ENCODE measurements around the gene RHBDL3. TPM values are rescaled to one million over a fixed set of nuclear protein-coding genes. Genes with fewer than 3 reads are reported as not detected.
"Not testable (repeated sequence)": the region's sequence is repeated elsewhere in the genome, so short reads cannot be mapped to it uniquely, and the experiment has no call there.

The RHBDL3 gene
- 1 to 10 TPM; 1.5 to 1.8 (median 1.5) TPM for polyA plus RNA-seq (ENCODE audit: insufficient read length in 4 of 4)

GRCh38 chr17:32265192-32265923 lies at the start of gene RHBDL3:
Gene RHBDL3, plus strand, starts transcription at chr17:32265832. Its CDS starts 358 bp downstream, at chr17:32266190.
- no peak for DNase-seq (ENCODE audit: low read depth in 4 of 4, low spot score in 3 of 4)

GRCh38 chr17:32222621-32223020 lies 43.0 kb upstream of the RHBDL3 start:
- DNase-seq (ENCODE audit: low read depth in 4 of 4, low spot score in 3 of 4) = no peak

GRCh38 chr17:32223703-32224102 lies 41.9 kb upstream of the RHBDL3 start:
- DNase-seq (ENCODE audit: low read depth in 4 of 4, low spot score in 3 of 4) = no peak

GRCh38 chr17:32226886-32227285 lies 38.7 kb upstream of the RHBDL3 start:
- no peak for DNase-seq (ENCODE audit: low read depth in 4 of 4, low spot score in 3 of 4)

- DNase-seq (ENCODE audit: low read depth in 4 of 4, low spot score in 3 of 4) = no peak
Observed at GRCh38 chr17:32227910-32228309, 37.7 kb upstream of the RHBDL3 start.

- DNase-seq (ENCODE audit: low read depth in 4 of 4, low spot score in 3 of 4) = no peak
Observed at GRCh38 chr17:32235588-32235987, 30.0 kb upstream of the RHBDL3 start.

- DNase-seq (ENCODE audit: low read depth in 4 of 4, low spot score in 3 of 4) = no peak
Observed at GRCh38 chr17:32239456-32239855, 26.2 kb upstream of the RHBDL3 start.

- DNase-seq (ENCODE audit: low read depth in 4 of 4, low spot score in 3 of 4) = no peak
Observed at GRCh38 chr17:32240750-32241149, 24.9 kb upstream of the RHBDL3 start.

GRCh38 chr17:32241640-32242039 lies 24.0 kb upstream of the RHBDL3 start:
- DNase-seq (ENCODE audit: low read depth in 4 of 4, low spot score in 3 of 4) = no peak

- DNase-seq (ENCODE audit: low read depth in 4 of 4, low spot score in 3 of 4) = no peak
Observed at GRCh38 chr17:32249475-32249874, 16.2 kb upstream of the RHBDL3 start.

- DNase-seq (ENCODE audit: low read depth in 4 of 4, low spot score in 3 of 4) = peak in 1 of 4 donors; percentile 50
Observed at GRCh38 chr17:32253117-32253611, 12.5 kb upstream of the RHBDL3 start.

GRCh38 chr17:32256012-32256700 lies 9.5 kb upstream of the RHBDL3 start:
- DNase-seq (ENCODE audit: low read depth in 4 of 4, low spot score in 3 of 4) = no peak

GRCh38 chr17:32256701-32257019 lies 9.0 kb upstream of the RHBDL3 start:
- no peak for DNase-seq (ENCODE audit: low read depth in 4 of 4, low spot score in 3 of 4)

GRCh38 chr17:32258383-32259140 lies 7.1 kb upstream of the RHBDL3 start:
- DNase-seq (ENCODE audit: low read depth in 4 of 4, low spot score in 3 of 4) = no peak

- no peak for DNase-seq (ENCODE audit: low read depth in 4 of 4, low spot score in 3 of 4)
Observed at GRCh38 chr17:32259586-32259985, 6.0 kb upstream of the RHBDL3 start.

- DNase-seq (ENCODE audit: low read depth in 4 of 4, low spot score in 3 of 4) = no peak
Observed at GRCh38 chr17:32261417-32261736, 4.3 kb upstream of the RHBDL3 start.

GRCh38 chr17:32261936-32262510 lies 3.6 kb upstream of the RHBDL3 start:
- no peak for DNase-seq (ENCODE audit: low read depth in 4 of 4, low spot score in 3 of 4)

- not testable (repeated sequence) for DNase-seq (ENCODE audit: low read depth in 4 of 4, low spot score in 3 of 4)
Observed at GRCh38 chr17:32263515-32263914, 2.1 kb upstream of the RHBDL3 start.

GRCh38 chr17:32264140-32264799 lies 1.4 kb upstream of the RHBDL3 start:
- no peak for DNase-seq (ENCODE audit: low read depth in 4 of 4, low spot score in 3 of 4)

- no peak for DNase-seq (ENCODE audit: low read depth in 4 of 4, low spot score in 3 of 4)
Observed at GRCh38 chr17:32264823-32265191, 825 bp upstream of the RHBDL3 start.

GRCh38 chr17:32266051-32266388 lies 388 bp downstream of the RHBDL3 start:
- no peak for DNase-seq (ENCODE audit: low read depth in 4 of 4, low spot score in 3 of 4)
